ENCODE data around the gene HSD11B1L. TPM values are rescaled to one million over a fixed set of nuclear protein-coding genes. Genes with fewer than 3 reads are reported as not detected.

HSD11B1L gene
- total and polyA plus RNA-seq, 2 donors (not counting 1 experiment from before 2014, with no cell fraction given): 1.8 to 4.6 TPM

DNA sequence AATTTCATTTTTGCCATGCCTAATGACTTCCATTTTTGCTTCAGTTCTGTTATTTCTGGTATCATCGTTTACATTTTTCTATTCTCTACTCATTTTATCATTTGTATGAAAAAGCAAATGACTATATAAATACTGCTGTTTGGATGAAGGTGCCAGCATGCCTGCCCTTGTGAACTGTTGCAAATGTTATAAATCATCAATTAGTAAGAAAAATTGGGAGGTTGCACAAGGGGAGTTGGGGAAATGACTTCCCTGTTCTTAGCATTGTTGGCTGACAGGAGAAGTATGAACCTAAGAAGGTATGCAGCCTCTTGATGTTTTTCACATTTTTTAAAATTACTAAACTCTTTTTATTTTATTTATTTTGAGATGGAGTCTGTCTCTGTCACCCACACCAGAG is 42.9 kb upstream of the HSD11B1L start:
- no peak overlapping the region for H3K27ac Mint-ChIP-seq
- H3K4me1 Mint-ChIP-seq: peaks cover 30% of the 10 kb centered on the region
- no peaks in the 10 kb centered on the region for H3K9me3 Mint-ChIP-seq (ENCODE audit: insufficient read depth)
- Histone ChIP-seq H3K9me3 (ENCODE audit: control extremely low read depth in 1 of 3, control insufficient read depth in 2 of 3, insufficient read depth in 1 of 3, low read length in 2 of 3) (no peaks in the 10 kb centered on the region), H4K20me1 (ENCODE audit: control insufficient read depth, insufficient read depth, low read length, poor library complexity, severe bottlenecking) (peaks cover 95% of the 10 kb centered on the region), H3K36me3 (replicated peaks in 1 of 2; ENCODE audit: control extremely low read depth in 1 of 2, control insufficient read depth in 1 of 2, extremely low read depth in 1 of 2, insufficient read depth in 2 of 2, low read length in 1 of 2) (peaks cover 2 to 27% of the 10 kb centered on the region in 2 experiments), H3K4me3 (ENCODE audit: control extremely low read depth in 1 of 5, extremely low read depth in 1 of 5, insufficient read depth in 1 of 5, low read depth in 2 of 5, low read length in 4 of 5) (no peak overlapping the region), H3K9ac (ENCODE audit: low read length) (no peak overlapping the region), H3K27me3 (replicated peaks in 1 of 4; ENCODE audit: control extremely low read depth in 1 of 4, control insufficient read depth in 3 of 4, insufficient read depth in 4 of 4, low read length in 3 of 4) (no peaks in the 10 kb centered on the region), H3K4me2 (replicated peaks; ENCODE audit: low read depth, low read length, poor library complexity, severe bottlenecking) (no peak overlapping the region), H3K4me1 (ENCODE audit: control insufficient read depth in 2 of 2, insufficient read depth in 2 of 2, low read length in 2 of 2) (no peaks in the 10 kb centered on the region), H2AFZ (ENCODE audit: insufficient read depth, low read depth, low read length, poor library complexity, severe bottlenecking) (no peak overlapping the region), H3K27ac (ENCODE audit: low read length in 2 of 2) (no peak overlapping the region), H3K79me2 (ENCODE audit: control insufficient read depth, insufficient read depth, low read length) (peaks cover 100% of the 10 kb centered on the region)
- intact Hi-C loops (cut with micrococcal nuclease): no loop called here
- no CpG with 5 or more reads among the region's 1 CpG for WGBS (ENCODE audit: insufficient coverage)
- H3K27me3 Mint-ChIP-seq: no peaks in the 10 kb centered on the region
- TF ChIP-seq EZH2 (IDR thresholded peaks at IDR 0.05; ENCODE audit: borderline replicate concordance, insufficient read depth, low read depth, low read length, poor library complexity, severe bottlenecking): no peak
- TF ChIP-seq, protein P1, sequence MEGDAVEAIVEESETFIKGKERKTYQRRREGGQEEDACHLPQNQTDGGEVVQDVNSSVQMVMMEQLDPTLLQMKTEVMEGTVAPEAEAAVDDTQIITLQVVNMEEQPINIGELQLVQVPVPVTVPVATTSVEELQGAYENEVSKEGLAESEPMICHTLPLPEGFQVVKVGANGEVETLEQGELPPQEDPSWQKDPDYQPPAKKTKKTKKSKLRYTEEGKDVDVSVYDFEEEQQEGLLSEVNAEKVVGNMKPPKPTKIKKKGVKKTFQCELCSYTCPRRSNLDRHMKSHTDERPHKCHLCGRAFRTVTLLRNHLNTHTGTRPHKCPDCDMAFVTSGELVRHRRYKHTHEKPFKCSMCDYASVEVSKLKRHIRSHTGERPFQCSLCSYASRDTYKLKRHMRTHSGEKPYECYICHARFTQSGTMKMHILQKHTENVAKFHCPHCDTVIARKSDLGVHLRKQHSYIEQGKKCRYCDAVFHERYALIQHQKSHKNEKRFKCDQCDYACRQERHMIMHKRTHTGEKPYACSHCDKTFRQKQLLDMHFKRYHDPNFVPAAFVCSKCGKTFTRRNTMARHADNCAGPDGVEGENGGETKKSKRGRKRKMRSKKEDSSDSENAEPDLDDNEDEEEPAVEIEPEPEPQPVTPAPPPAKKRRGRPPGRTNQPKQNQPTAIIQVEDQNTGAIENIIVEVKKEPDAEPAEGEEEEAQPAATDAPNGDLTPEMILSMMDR (IDR thresholded peaks at IDR 0.05): no peak
- no peak overlapping the region for H3K4me3 Mint-ChIP-seq
- DNase-seq: no peak
- ChIA-PET CTCF (no interaction called here), POLR2A (no interaction called here)
- no peak for ATAC-seq (ENCODE audit: low read depth)

DNA sequence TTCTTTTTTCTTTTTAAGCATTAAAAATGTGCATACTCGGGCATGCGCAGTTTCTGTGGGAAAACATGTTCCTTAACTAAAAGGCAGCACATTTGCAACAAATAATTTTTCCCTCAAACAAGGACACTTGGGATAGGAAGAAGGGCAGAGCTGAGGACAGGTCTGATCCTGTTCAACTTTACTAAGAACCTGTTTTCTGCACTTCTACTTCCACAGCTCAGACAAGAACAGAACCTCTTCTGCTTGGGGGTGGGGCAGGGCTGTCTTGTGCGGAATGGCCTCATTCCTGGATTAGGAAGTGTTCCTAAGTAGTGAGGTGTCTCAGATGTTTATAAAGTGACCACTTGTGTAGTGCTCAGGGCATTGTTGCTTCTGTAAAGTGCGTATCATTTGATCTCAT is 39.7 kb upstream of the HSD11B1L start:
- no peaks in the 10 kb centered on the region for H3K27me3 Mint-ChIP-seq
- H4K20me1 ChIP-seq (ENCODE audit: control insufficient read depth, insufficient read depth, low read length, poor library complexity, severe bottlenecking): peaks cover 96% of the 10 kb centered on the region
- H3K4me1 Mint-ChIP-seq: peaks cover 18% of the 10 kb centered on the region
- no peaks in the 10 kb centered on the region for H3K9me3 ChIP-seq (ENCODE audit: control extremely low read depth in 1 of 3, control insufficient read depth in 2 of 3, insufficient read depth in 1 of 3, low read length in 2 of 3)
- no peak overlapping the region for H3K4me2 ChIP-seq (replicated peaks; ENCODE audit: low read depth, low read length, poor library complexity, severe bottlenecking)
- peaks cover 2 to 47% of the 10 kb centered on the region in 2 experiments for H3K36me3 ChIP-seq (replicated peaks in 1 of 2; ENCODE audit: control extremely low read depth in 1 of 2, control insufficient read depth in 1 of 2, extremely low read depth in 1 of 2, insufficient read depth in 2 of 2, low read length in 1 of 2)
- no peak overlapping the region for H3K4me3 ChIP-seq (ENCODE audit: control extremely low read depth in 1 of 5, extremely low read depth in 1 of 5, insufficient read depth in 1 of 5, low read depth in 2 of 5, low read length in 4 of 5)
- no peak overlapping the region for H3K27ac Mint-ChIP-seq
- H3K9me3 Mint-ChIP-seq (ENCODE audit: insufficient read depth): no peaks in the 10 kb centered on the region
- WGBS (ENCODE audit: insufficient coverage): 100% methylated on average over 2 of the region's 4 CpGs
- ChIA-PET POLR2A (no interaction called here), CTCF (no interaction called here)
- ATAC-seq (ENCODE audit: low read depth): no peak
- H3K9ac ChIP-seq (ENCODE audit: low read length): no peak overlapping the region
- no peaks in the 10 kb centered on the region for H3K27me3 ChIP-seq (replicated peaks in 1 of 4; ENCODE audit: control extremely low read depth in 1 of 4, control insufficient read depth in 3 of 4, insufficient read depth in 4 of 4, low read length in 3 of 4)
- DNase-seq: no peak
- no peaks in the 10 kb centered on the region for H3K4me1 ChIP-seq (ENCODE audit: control insufficient read depth in 2 of 2, insufficient read depth in 2 of 2, low read length in 2 of 2)
- intact Hi-C loops (cut with micrococcal nuclease): no loop called here
- H3K27ac ChIP-seq (ENCODE audit: low read length in 2 of 2): no peak overlapping the region
- H3K4me3 Mint-ChIP-seq: no peak overlapping the region
- peaks cover 100% of the 10 kb centered on the region for H3K79me2 ChIP-seq (ENCODE audit: control insufficient read depth, insufficient read depth, low read length)
- TF ChIP-seq, protein P1 (IDR thresholded peaks at IDR 0.05): no peak
- TF ChIP-seq EZH2 (IDR thresholded peaks at IDR 0.05; ENCODE audit: borderline replicate concordance, insufficient read depth, low read depth, low read length, poor library complexity, severe bottlenecking): no peak
- no peak overlapping the region for H2AFZ ChIP-seq (ENCODE audit: insufficient read depth, low read depth, low read length, poor library complexity, severe bottlenecking)
